HL-60 (cell line): ENCODE measurements around the gene VCPKMT.

Source experiments
- CTCF ChIP-seq: IDR thresholded peaks from one replicate; pipeline ENCODE4 v1.5.1; 2011; ENCODE audit warnings: low read length, control low read depth, inconsistent platforms; ENCODE audit not compliant: insufficient read depth
- GABPA ChIP-seq: IDR thresholded peaks from 2 replicates; pipeline ENCODE4 v1.6.1; 2012; ENCODE audit warnings: low read depth
- POLR2AphosphoS5 ChIP-seq: IDR thresholded peaks from 2 replicates; pipeline ENCODE4 v1.6.1; 2012; ENCODE audit warnings: low read depth
- REST ChIP-seq: IDR thresholded peaks from 2 replicates; pipeline ENCODE4 v1.6.1; 2012; ENCODE audit warnings: low read depth; ENCODE audit not compliant: insufficient replicate concordance
- SPI1 ChIP-seq: IDR thresholded peaks from 2 replicates; pipeline ENCODE4 v1.6.1; 2012; ENCODE audit warnings: low read depth, mild to moderate bottlenecking, borderline replicate concordance

GRCh38 chr14:50100805-50101204 is 15.6 kb downstream of the VCPKMT start:
- TF ChIP-seq CTCF (no peak), REST (no peak), GABPA (no peak), SPI1 (no peak), POLR2AphosphoS5 (no peak)
